ENCODE results near the gene ATP6V1A. TPM values are rescaled to one million over a fixed set of nuclear protein-coding genes. Genes with fewer than 3 reads are reported as not detected.
A peak's percentile ranks its signal among the peaks of the same experiment; 100 is the strongest.

Gene ATP6V1A
- total RNA-seq, 4 donors from 2014 or later, result 21.9 to 47.2 (median 33.3) TPM

GRCh38 chr3:113794526-113794925 lies 47.7 kb downstream of the ATP6V1A start:
- in situ Hi-C loops (cut with MboI; ENCODE audit: low pct_ligation_motif_present in 1 of 4, low pct_unique_long_range_greater_than_20kb in 1 of 4, low sequenced_read_pairs in 3 of 4) (no loop called here), intact Hi-C loops (cut with DNase I; ENCODE audit: low total_unique reads) (no loop called here)
- H3K27ac ChIP-seq, result no peak overlapping the region
- no peaks in the 10 kb centered on the region for H3K4me1 ChIP-seq
- DNase-seq, result no peak
- no peaks in the 10 kb centered on the region for H3K27me3 ChIP-seq
- H3K36me3 ChIP-seq, result peaks cover 0 to 71% (median 30%) of the 10 kb centered on the region in 4 donors
- 92 to 98% methylated on average over 4 of the region's 4 CpGs for WGBS, 2 donors (ENCODE audit: low coverage in 1 of 2)
- TF ChIP-seq POLR2A (IDR thresholded peaks at IDR 0.05) (no peak), EP300 (IDR thresholded peaks at IDR 0.05; ENCODE audit: low read depth) (no peak), POLR2AphosphoS5 (IDR thresholded peaks at IDR 0.05) (no peak), CTCF (IDR thresholded peaks at IDR 0.05) (no peak)
- no peaks in the 10 kb centered on the region for H3K9me3 ChIP-seq
- no peak overlapping the region for H3K4me3 ChIP-seq

- intact Hi-C loops (cut with DNase I; ENCODE audit: low total_unique reads), result no loop called here
- no peak for DNase-seq
- Histone ChIP-seq H3K27ac (no peak overlapping the region), H3K36me3 (peaks cover 0 to 69% (median 32%) of the 10 kb centered on the region in 4 donors), H3K4me3 (no peak overlapping the region), H3K27me3 (no peaks in the 10 kb centered on the region), H3K9me3 (no peaks in the 10 kb centered on the region), H3K4me1 (no peaks in the 10 kb centered on the region)
- WGBS, 2 donors (ENCODE audit: low coverage in 1 of 2), result 78 to 83% methylated on average over 4 of the region's 4 CpGs
- TF ChIP-seq POLR2AphosphoS5 (IDR thresholded peaks at IDR 0.05), result no peak
- TF ChIP-seq CTCF (IDR thresholded peaks at IDR 0.05), result no peak
- no peak for TF ChIP-seq EP300 (IDR thresholded peaks at IDR 0.05; ENCODE audit: low read depth)
- in situ Hi-C loops (cut with MboI; ENCODE audit: low pct_ligation_motif_present in 1 of 4, low pct_unique_long_range_greater_than_20kb in 1 of 4, low sequenced_read_pairs in 3 of 4), result no loop called here
These were observed 48.9 kb downstream of the ATP6V1A start for GRCh38 chr3:113795693-113796092.

- peaks cover 0 to 8% (median 4%) of the 10 kb centered on the region in 4 donors for H3K4me1 ChIP-seq
- peaks cover 0 to 59% (median 28%) of the 10 kb centered on the region in 4 donors for H3K36me3 ChIP-seq
These were observed 56.1 kb downstream of the ATP6V1A start for GRCh38 chr3:113802795-113803455.

GRCh38 chr3:113804661-113805060 lies 57.8 kb downstream of the ATP6V1A start:
- in situ Hi-C loops (cut with MboI; ENCODE audit: low pct_ligation_motif_present in 1 of 4, low pct_unique_long_range_greater_than_20kb in 1 of 4, low sequenced_read_pairs in 3 of 4) (no loop called here), intact Hi-C loops (cut with DNase I; ENCODE audit: low total_unique reads) (no loop called here)
- no peak for DNase-seq
- H3K4me3 ChIP-seq, result no peak overlapping the region
- H3K36me3 ChIP-seq, result peaks cover 0 to 52% (median 24%) of the 10 kb centered on the region in 4 donors
- H3K9me3 ChIP-seq, result no peaks in the 10 kb centered on the region
- 56 to 58% methylated on average over 4 of the region's 4 CpGs for WGBS, 2 donors (ENCODE audit: low coverage in 1 of 2)
- H3K4me1 ChIP-seq, result peaks cover 0 to 8% (median 4%) of the 10 kb centered on the region in 4 donors
- H3K27ac ChIP-seq, result peak overlapping the region in 1 of 4 donors; percentile 33
- TF ChIP-seq EP300 (IDR thresholded peaks at IDR 0.05; ENCODE audit: low read depth) (no peak), CTCF (IDR thresholded peaks at IDR 0.05) (no peak), POLR2A (IDR thresholded peaks at IDR 0.05) (no peak), POLR2AphosphoS5 (IDR thresholded peaks at IDR 0.05) (no peak)
- no peaks in the 10 kb centered on the region for H3K27me3 ChIP-seq

More at GRCh38 chr3:113802795-113803455, 56.1 kb downstream of the ATP6V1A start:
- Histone ChIP-seq H3K27me3 (no peaks in the 10 kb centered on the region), H3K4me3 (no peak overlapping the region), H3K27ac (no peak overlapping the region), H3K9me3 (no peaks in the 10 kb centered on the region)
- TF ChIP-seq CTCF (IDR thresholded peaks at IDR 0.05), result no peak
- no peak for TF ChIP-seq POLR2A (IDR thresholded peaks at IDR 0.05)
- no peak for TF ChIP-seq EP300 (IDR thresholded peaks at IDR 0.05; ENCODE audit: low read depth)
- no peak for TF ChIP-seq POLR2AphosphoS5 (IDR thresholded peaks at IDR 0.05)
- DNase-seq, result no peak
- intact Hi-C loops (cut with DNase I; ENCODE audit: low total_unique reads), result no loop called here
- WGBS, 2 donors (ENCODE audit: low coverage in 1 of 2), result 84 to 93% methylated on average over 3 of the region's 3 CpGs
- in situ Hi-C loops (cut with MboI; ENCODE audit: low pct_ligation_motif_present in 1 of 4, low pct_unique_long_range_greater_than_20kb in 1 of 4, low sequenced_read_pairs in 3 of 4), result no loop called here
